Pancreas (tissue), 10 donors: ENCODE measurements around the gene MACIR. TPM values are rescaled to one million over a fixed set of nuclear protein-coding genes. Genes with fewer than 3 reads are reported as not detected.

Experiments
- ATAC-seq, 4 donors: fragments of 200-7000 bp; cut with Tn5 transposase; one replicate each; pipeline versions ENCODE4 v1.8.0 to v1.9.1; 2020; ENCODE audit warnings: mild to moderate bottlenecking in 4 of 4, moderate library complexity in 4 of 4
- DNase-seq, 6 donors: peaks; one replicate each; pipeline ENCODE4 v3.0.0-alpha.2; 2020
- FAIRE-seq: peaks from 2 replicates; lab custom pipeline; 2012; peaks lifted over from hg19 to GRCh38; lab: Jason Lieb, UNC
- H3K27ac ChIP-seq, 4 donors: fragments of 200-600 bp; sonication (generic); 1 replicate in 3 of 4; 2 replicates in 1 of 4; pipeline versions ENCODE4 v1.5.0 to v1.8.0; 2020
- H3K27me3 ChIP-seq, 4 donors: fragments of 200-600 bp; one replicate each; pipeline ENCODE4 v1.8.0; 2021
- H3K36me3 ChIP-seq, 3 donors: fragments of 200-600 bp; sonication (generic) in 1 of 3; one replicate each; pipeline versions ENCODE4 v1.5.0 to v1.8.0; 2020 to 2021
- H3K4me1 ChIP-seq, 3 donors: fragments of 200-600 bp; one replicate each; pipeline ENCODE4 v1.8.0; 2021
- H3K4me3 ChIP-seq, 4 donors: fragments of 200-600 bp; sonication (generic) in 2 of 4; one replicate each; pipeline versions ENCODE4 v1.5.0 to v1.8.0; 2020 to 2021
- H3K9me3 ChIP-seq, 4 donors: fragments of 200-600 bp; one replicate each; pipeline ENCODE4 v1.8.0; 2021
- intact Hi-C, 3 donors: fragments of 100-400 bp; cut with DNase I; formaldehyde crosslinking; loops; one replicate each; pipeline versions ENCODE4 v1.11.1 to v1.14.2; 2022
- polyA plus RNA-seq, 2 donors: library from polyadenylated mRNA; stranded (reverse); fragments of 200-250 nt; gene quantifications; one replicate each; pipeline ENCODE4 v1.2.3, GENCODE V29; 2013
- total RNA-seq, 6 donors: library from RNA; stranded (reverse); fragmentation: NEBNext Ultra II Directional in 4 of 6; extraction: Animal tissue kit (Norgen Biotek cat#: 25700) in 4 of 6; gene quantifications; one replicate each; pipeline versions ENCODE4 v1.2.1 to v1.2.4, GENCODE V29; 2021 to 2023
- TF ChIP-seq, protein P1 (sequence below), 4 donors: fragments of 200-600 bp; sonication (generic) in 3 of 4; IDR thresholded peaks; one replicate each; pipeline versions ENCODE4 v1.5.0 to v1.8.0; 2021; ENCODE audit warnings: antibody characterized with exemption in 4 of 4
- donor health status: healthy with polysubstance abuse.
- donor health status: DM: no; HTN: no; CAD: no; lungs with moderate emphysema.
- donor health status: DM: no; HTN: no; CAD: no.
- donor health status: control.
- donor health status: control.
- donor health status: Bipolar disorder and iron deficiency.
- donor health status: DM: yes; HTN: yes; CAD: no.
- donor health status: DM: no; HTN: no; CAD: no.
- donor health status: DM: no; HTN: no; CAD: no.
- donor health status: DM: yes; HTN: yes; CAD: no.

The MACIR gene
- total and polyA plus RNA-seq, 8 donors = 2.4 to 8.0 (median 3.2) TPM

DNA sequence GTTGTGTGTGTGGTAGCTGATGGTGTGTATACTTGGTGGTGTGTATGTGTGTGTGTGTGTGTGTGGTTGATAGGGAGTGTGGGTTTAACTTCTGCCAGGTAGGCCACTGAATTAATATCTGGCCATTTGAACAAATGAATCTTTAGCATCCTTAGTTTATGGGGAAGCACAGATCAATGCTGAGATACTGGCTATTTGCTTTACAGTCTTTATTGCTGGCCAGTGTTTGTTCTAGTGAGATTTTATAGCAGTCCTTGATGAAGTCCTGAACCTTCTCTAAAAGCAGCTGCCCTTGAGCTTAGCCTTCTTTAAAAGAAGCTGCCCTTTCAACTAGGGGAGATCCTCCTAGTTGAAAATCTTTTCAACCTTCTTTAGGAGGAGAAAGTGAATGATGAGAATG, 69.3 kb downstream of the MACIR start:
- TF ChIP-seq, protein P1, sequence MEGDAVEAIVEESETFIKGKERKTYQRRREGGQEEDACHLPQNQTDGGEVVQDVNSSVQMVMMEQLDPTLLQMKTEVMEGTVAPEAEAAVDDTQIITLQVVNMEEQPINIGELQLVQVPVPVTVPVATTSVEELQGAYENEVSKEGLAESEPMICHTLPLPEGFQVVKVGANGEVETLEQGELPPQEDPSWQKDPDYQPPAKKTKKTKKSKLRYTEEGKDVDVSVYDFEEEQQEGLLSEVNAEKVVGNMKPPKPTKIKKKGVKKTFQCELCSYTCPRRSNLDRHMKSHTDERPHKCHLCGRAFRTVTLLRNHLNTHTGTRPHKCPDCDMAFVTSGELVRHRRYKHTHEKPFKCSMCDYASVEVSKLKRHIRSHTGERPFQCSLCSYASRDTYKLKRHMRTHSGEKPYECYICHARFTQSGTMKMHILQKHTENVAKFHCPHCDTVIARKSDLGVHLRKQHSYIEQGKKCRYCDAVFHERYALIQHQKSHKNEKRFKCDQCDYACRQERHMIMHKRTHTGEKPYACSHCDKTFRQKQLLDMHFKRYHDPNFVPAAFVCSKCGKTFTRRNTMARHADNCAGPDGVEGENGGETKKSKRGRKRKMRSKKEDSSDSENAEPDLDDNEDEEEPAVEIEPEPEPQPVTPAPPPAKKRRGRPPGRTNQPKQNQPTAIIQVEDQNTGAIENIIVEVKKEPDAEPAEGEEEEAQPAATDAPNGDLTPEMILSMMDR (IDR thresholded peaks at IDR 0.05) = no peak
- ATAC-seq (no peak), DNase-seq (no peak), FAIRE-seq (no peak)
- Histone ChIP-seq H3K4me1 (no peaks in the 10 kb centered on the region), H3K27ac (no peak overlapping the region), H3K36me3 (no peaks in the 10 kb centered on the region), H3K9me3 (no peaks in the 10 kb centered on the region), H3K4me3 (no peak overlapping the region), H3K27me3 (no peaks in the 10 kb centered on the region)
- intact Hi-C loops = no loop called here

Other genes starting within 250 kb of the MACIR start
- 1 to 10 TPM; 2.7 to 6.2 (median 4.2) TPM for gene GIN1, start 138.6 kb upstream of the MACIR start, total RNA-seq
- 1 to 10 TPM; 2.2 to 2.3 TPM for gene GIN1, start 138.6 kb upstream of the MACIR start, polyA plus RNA-seq
- gene PPIP5K2, start 138.5 kb upstream of the MACIR start, total RNA-seq = 10 to 100 TPM; 16.0 to 35.2 (median 23.7) TPM
- 10 to 100 TPM; 13.5 to 24.1 TPM for gene PPIP5K2, start 138.5 kb upstream of the MACIR start, polyA plus RNA-seq